Effector CD8-positive, alpha-beta T cell (primary cell): ENCODE results near the gene AQP11.
"Not testable (repeated sequence)": the region's sequence is repeated elsewhere in the genome, so short reads cannot be mapped to it uniquely, and the experiment has no call there.

Source experiments
- DNase-seq: peaks from one replicate; lab custom pipeline; 2025; lab: John Stamatoyannopoulos, UW
- total RNA-seq, 4 experiments: gene quantifications; one replicate each; lab custom pipeline; 2026; lab: John Stamatoyannopoulos, UW

The AQP11 gene, protein sequence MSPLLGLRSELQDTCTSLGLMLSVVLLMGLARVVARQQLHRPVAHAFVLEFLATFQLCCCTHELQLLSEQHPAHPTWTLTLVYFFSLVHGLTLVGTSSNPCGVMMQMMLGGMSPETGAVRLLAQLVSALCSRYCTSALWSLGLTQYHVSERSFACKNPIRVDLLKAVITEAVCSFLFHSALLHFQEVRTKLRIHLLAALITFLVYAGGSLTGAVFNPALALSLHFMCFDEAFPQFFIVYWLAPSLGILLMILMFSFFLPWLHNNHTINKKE
- 0.09 to 0.72 (median 0.33) reads per million in 4 experiments for total RNA-seq

DNA sequence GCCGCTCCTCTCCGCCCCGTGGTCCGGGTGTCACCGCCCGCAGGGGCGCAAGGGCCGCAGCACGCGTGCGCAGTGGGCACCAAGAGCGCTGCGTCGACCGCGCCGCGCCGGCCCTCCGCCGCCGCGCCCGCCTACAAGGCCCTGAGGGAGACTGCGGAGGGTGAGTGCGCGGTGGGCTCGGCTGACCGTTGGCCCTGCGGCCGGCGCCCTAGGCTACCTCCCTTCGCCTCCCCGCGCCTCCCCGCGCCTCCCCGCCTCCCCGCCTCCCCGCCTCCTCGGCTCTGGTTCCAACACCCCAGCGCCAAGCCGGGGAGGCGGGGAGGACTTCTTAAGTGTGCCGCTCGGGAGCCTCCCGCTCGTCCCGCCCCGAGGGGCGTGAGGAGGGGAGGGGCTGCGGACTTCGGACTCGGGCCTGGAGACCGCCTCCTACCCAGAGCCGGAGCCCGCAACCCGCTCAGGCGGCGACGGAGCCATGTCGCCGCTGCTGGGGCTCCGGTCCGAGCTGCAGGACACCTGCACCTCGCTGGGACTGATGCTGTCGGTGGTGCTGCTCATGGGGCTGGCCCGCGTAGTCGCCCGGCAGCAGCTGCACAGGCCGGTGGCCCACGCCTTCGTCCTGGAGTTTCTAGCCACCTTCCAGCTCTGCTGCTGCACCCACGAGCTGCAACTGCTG lies at the start of gene AQP11:
Gene AQP11, plus strand, starts transcription at position 433 of the 673 bp plus-strand sequence. Its CDS starts 40 bp downstream, at position 473.
- DNase-seq: peak; percentile 16

DNA sequence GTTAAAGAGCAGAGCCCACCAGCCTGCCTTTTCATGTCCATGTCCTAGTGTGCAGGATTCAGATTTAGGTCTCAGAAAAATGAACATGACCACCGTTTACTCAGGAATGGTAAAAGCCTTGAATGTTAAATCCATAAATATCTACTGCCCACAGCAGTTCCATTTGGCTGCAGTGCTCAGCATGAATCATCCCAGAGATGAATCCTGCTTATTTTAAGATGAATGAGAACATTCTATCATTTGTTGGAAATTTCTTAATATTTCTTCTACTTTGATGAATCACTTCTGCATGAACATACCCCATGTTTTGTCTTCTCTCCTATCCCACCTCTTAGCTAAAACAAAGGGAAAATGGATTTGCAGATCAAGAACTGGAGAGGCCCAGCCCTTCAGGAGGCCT lies 47.5 kb upstream of the AQP11 start:
- no peak for DNase-seq

DNA sequence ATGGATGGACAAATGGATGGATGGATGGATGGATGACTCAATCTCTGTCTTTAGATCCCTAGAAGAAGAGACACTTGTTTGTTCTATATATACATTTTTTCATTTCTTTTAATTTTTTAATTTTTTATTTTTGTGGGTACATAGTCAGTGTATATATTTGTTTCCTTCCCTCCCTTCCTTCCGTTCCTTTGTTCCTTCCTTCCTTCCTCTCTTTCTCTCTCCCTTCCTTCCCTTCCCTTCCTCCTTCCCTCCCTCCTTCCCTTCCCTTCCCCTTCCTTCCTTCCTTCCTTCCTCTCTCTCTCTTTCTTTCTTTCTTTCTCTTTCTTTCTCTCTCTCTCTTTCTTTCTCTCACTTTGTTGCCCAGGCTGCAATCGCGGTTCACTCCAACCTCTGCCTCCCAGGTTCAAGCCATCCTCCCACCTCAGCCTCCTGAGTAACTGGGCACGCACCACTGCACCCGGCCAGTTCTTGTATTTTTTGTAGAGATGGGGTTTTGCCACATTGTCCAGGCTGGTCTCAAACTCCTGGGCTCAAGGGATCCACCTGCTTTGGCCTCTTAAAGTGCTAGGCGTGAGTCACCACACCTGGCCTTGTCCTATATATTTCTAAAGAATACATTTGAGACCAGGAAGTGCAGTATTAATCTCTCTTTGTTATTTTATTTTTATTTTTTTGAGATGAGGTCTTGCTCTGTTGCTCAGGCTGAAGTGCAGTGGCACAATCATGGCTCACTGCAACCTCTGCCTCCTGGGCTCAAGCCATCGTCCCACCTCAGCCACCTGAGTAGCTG lies 42.5 kb upstream of the AQP11 start:
- no peak for DNase-seq

DNA sequence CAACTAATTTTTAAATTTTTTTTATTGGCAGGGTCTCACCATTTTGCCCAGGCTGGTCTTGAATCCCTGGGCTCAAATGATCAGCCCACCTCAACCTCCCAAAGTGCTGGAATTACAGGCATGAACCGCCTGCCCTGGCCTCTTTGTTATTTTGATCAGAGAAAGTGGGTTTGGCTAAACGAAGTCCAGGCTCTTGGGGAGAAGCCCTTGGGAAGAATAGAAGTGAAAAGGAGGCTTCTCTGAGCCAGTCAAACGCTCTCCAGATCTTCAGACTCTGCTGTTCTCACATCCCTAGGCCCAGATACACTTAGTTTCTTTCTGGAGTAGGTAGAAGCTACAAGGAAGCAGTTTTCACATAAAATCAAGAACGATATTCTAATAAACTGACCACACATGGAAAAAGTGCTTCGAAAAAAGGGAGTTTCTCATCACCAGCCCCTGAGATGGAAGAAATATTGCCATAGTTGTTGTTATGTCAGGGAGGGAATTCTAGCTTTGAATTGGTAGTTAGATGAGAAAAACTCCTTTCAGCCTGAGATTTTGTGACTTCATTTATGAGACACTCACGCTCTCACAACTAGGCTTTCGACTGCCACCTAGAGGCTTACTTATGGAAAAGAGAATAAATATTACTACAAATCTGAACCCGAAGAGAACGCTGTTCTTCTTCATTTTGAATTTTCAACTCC lies 41.7 kb upstream of the AQP11 start:
- no peak for DNase-seq

DNA sequence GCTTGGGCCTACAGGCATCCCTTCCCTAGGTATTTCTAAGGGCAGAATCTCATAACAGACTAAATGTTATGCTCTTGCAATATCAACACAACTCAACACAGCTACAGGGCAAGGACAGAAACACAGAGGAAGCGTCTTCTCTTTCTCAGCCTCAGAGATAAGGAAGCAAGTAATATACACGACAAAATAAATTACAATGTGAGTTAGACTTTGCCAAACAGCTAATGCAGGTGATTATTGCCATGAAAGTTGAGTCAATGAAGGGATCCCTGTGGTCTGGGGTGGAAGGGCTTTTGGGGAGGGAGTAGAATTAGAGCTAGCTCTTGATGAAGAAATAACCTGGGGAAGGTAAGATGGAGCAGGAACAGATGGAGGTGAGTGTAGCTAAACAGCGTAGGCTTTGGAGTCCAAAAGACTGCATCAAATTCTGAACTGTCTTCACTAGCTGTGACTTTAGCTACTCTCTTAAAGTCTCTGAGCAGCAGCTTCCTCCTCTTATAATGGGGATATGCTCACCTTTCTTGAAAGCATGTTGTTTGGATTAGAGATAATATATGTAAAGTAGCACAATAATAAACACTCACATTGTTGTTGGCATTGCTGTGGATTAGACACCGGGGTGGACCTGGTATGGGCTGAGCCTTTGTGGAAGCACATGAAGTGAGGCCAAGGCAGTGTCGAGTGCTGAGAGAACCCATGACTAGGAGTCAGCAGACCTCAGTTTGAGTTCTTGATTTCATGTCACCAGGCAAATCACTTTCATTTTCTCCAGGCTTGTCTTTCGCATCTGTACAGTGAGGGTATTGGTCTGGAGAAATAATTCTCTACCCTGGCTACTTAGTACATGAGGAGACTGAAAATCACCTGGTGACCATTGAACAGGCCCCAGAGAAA lies 41.0 kb upstream of the AQP11 start:
- DNase-seq: no peak

DNA sequence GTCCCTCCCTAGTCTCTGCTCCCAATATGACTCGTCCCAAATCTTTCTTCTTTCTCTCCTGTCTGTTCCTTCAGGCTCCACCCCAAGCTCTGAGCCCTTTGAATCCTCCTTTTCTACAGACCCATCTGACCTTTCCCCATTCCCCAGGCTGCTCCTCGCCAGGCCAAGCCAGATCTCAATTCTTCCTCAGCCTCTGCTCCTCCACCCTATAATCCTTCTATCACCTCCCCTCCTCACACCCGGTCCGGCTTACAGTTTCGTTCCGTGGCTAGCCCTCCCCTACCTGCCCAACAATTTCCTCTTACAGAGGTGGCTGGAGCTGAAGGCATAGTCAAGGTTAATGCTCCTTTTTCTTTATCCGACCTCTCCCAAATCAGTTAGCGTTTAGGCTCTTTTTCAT lies 38.3 kb upstream of the AQP11 start:
- not testable (repeated sequence) for DNase-seq

DNA sequence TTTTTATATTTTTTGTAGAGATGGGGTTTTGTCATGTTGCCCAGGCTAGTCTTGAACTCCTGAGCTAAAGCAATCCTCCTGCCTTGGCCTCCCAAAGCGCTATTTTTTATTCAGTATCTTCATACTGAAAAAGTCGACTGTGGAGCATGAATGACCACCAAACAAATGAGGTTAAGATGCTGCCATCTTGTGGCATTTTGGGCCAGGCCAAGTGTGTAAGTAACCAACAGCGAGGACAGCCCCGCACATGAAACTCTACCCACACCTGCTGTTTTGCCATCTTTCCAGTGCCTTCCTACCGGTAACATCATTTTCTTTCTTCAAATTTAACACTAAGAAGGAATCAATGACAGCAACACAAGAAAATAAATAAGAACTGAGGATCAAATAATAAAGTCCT lies 32.2 kb upstream of the AQP11 start:
- DNase-seq: no peak

DNA sequence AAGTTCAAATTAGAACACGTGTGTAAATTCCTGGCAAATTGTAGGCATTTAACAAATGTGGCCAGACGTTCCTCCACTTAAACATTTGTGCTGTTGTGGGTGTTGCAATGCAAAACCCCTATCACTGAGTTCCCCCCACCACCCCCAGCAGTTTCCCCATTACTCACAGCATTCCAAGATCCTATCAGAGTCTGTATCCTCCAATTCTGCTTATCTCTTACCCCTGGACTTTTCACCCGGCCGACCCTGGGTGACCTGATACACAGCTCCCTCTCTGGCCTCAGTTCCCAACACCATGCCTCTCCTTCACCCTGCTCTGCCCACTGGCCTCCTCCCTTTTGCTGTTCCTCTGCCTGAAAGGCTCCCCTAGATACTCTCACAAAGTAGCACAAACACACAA lies 31.4 kb upstream of the AQP11 start:
- no peak for DNase-seq

DNA sequence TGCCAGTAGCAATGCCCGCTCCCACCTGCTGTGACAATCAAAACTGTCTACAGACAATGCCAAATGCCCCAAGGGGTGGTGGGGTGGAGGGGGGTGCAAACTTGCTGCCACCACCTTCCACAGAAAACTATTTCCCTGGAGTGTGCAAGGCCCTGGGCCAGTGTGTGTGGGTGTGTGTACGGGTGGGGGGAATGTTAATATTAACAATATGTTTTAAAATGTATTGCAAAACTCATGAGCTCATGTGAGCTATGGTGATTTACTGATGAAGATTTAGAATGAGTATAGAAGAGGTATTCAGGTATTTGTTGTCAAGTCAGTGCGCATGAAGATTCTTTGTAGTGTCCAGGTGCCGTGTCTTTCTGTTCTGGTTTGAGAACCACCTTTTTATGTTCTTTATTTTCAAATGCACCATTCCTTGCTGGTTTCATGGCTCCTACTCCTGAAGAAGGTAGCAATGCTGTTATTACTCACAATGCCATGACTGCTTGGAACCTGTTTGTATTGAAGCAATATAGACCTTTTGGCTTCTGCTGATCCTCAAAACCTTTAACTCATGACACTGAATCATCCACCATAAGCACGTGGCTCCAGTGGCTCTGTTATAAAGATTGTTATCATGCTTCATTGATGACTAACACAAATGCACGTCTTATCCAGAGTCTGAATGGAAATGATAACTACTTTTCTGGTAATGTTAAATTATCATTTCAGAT lies 29.9 kb upstream of the AQP11 start:
- DNase-seq: no peak

DNA sequence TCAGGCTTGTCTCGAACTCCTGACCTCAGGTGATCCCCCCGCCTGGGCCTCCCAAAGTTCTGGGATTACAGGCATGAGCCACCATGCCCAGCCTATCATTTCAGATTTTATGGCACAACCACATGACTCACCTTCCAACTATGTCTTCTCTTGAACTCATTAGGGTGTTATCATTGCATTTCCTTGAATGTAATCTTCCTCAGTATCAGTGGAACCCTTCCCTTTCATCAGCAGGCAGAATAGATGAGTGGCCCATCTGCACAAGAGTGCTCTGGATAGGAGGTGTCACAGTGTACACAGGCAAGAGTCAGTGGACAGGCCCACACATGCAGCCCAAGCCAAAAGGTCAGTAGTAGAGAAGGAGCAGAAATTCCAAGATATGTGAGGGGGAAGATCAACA lies 29.1 kb upstream of the AQP11 start:
- no peak for DNase-seq

DNA sequence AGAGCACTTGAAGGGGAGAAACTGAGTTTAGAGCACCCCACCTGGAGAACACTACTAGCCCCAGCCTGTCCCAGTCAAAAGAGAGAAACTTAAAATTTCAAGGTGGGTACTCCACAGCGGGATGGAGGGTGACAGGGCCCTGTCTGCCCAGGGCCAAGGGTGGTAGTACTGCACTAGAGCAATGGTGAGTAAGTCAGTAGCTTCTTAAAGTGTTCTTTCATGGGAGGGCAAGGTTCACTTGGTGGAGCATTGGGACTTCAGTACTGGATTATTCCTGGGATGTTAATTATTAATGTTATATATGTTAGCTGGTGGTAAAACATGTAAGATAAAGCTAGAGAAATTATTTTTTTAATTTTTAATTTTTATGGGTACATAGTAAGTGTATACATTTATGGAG lies 28.5 kb upstream of the AQP11 start:
- DNase-seq: no peak

DNA sequence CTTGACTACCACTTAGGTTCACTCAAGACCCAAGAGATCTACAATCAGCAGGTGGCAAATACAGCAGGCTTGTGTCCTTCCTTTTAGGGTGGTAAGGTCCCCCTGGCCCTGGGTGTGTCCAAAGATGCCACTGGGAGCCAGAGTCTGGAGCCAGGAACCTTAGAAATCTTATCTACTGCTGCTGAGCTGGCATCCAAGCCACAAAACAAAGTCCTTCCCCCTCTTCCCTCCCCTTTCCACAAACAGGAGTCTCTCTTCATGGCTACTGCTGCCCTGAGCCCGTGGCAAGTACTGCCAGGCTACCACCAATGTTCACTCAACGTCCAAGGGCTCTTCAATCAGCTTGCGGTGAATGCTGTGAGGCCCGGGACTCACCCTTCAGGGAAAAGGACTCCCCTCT lies 21.4 kb upstream of the AQP11 start:
- no peak for DNase-seq

DNA sequence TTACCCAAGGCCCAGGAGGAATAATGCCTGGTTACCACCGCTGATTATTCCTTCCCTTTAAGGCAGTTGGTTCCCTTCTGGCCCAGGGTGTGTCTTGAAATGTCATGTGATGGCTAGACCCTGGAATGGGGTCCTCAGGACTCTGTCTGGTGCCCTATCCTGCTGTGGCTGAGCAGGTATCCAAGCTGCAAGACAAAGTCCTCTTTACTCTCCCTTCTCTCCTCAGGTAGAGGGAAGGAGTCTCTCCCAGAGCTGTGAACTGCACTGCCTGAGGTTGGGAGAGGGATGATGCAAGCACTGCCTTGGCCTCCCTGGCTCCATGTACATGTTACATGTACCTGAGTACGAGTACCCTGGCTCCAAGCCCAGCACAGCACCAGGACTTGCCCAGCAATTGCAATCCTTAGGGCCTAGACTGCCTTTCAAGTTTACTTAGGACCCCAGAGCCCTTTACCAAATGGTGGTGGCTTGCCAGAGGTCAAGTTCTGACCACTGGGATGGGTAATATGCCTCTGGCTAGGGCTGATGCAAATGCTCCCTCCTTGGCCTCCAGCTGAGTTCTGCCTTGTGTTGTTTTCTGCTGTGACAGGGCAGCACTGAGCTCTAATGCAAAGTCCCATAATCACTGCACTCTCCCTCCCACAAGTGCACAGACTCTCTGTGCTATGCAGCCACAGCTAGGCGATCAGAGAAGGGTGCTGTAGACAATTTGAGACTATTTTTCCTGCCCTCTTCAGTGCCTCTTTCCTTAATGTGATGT lies 20.7 kb upstream of the AQP11 start:
- no peak for DNase-seq

DNA sequence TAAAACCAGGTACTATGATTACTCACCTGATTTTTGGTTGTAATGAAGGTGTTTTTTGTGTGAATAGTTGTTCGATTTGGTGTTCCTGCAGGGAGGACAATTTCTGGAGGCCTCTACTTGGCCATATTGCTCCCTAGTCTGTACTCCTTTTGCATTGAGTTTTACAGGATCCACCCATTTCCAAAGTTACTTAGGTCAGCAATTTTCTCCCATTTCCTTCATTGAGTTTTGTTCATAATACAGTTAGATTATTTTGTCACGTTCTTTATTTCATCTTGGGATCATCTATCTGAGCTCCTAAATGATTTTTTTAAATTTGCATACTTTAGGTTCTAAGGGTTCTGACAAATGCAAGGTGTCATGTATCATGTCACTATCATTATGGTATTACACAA lies 20.1 kb upstream of the AQP11 start:
- no peak for DNase-seq

DNA sequence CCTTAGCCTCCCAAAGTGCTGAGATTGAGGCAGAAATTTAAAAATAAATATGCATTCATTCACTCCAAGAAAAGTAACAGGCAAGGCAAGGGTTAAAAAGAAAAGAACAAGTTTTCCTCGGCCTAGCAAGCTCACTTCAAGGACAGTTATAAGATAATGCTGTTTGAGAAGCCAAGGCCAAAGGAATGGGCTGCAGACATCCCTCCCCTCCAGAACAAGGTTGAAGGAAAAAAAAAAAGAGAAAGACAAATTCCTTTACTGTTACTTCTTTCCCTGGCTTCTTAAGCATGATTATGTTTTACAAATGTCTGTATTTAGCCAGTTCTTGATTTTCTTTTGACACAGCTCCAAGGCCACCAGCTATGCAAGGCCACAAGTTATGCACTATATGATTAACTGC lies 18.9 kb upstream of the AQP11 start:
- DNase-seq: not testable (repeated sequence)

DNA sequence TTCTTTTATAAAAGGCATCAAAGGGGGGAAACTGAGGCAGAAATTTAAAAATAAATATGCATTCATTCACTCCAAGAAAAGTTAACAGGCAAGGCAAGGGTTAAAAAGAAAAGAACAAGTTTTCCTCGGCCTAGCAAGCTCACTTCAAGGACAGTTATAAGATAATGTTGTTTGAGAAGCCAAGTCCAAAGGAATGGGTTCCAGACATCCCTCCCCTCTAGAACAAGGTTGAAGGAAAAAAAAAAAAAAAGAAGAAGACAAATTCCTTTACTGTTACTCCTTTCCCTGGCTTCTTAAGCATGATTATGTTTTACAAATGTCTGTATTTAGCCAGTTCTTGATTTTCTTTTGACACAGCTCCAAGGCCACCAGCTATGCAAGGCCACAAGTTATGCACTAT lies 14.3 kb upstream of the AQP11 start:
- not testable (repeated sequence) for DNase-seq

DNA sequence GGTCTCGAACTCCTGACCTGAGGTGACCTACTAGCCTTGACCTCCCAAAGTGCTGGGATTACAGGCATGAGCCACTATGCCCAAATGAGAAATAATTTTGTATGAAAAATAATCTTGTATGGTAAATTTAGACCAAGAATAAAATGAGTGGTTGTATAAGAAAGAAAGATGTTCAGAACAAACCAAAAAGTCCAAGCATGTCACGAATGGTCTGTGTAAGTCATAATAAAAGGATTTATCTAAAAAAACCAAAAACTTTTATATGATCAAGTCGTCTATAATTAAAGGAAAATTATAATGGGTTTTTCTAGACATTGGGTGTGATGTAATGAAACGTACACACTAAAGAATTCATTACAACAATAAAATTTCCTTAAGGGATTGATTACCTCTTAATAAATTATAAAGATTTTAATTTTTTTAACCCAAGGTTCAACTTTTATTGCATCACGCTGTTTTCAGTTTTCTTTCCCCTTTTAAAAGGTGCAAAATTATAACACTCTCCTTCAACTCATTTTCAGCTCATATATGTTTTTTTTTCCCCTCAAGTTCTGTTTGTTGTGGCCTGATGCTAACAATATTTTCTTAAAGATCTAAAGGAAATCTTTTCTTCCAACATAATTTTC lies 8.9 kb upstream of the AQP11 start:
- DNase-seq: no peak

DNA sequence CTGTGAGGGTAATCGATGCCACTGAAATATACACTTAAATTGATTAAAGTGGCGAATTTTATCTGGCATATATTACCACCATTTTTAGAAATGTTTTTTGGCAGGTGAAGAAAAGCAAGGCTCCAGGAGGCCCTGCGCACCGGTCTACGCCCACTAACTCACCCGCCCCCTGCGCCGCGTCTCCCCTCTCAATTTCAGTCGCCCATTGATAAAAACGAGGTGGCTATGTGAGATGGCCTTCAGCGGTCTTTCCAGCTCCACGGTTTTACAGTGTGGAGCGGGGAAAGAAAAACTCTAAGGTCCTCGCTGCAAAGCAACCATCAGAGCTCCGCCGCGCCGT lies 602 bp upstream of the AQP11 start:
- DNase-seq: no peak

DNA sequence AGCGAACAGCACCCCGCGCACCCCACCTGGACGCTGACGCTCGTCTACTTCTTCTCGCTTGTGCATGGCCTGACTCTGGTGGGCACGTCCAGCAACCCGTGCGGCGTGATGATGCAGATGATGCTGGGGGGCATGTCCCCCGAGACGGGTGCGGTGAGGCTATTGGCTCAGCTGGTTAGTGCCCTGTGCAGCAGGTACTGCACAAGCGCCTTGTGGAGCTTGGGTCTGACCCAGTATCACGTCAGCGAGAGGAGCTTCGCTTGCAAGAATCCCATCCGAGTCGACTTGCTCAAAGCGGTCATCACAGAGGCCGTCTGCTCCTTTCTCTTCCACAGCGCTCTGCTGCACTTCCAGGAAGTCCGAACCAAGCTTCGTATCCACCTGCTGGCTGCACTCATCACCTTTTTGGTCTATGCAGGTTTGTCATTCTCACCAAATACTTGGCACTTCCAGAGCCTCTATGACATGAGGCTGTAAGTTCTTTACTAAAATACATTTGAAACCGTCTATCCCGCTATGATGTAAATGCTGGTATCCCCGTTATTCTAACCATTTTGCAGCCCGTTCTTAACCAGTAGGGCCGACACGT lies 535 bp downstream of the AQP11 start:
- DNase-seq: no peak
